D721Med (cell line): ENCODE measurements around the gene NKAIN4.

ENCODE experiments used
- DNase-seq: peaks from one replicate; pipeline ENCODE4 v3.0.0; 2011; ENCODE audit warnings: low spot score; ENCODE audit not compliant: insufficient read length
- FAIRE-seq: peaks from 2 replicates; lab custom pipeline; 2011; peaks lifted over from hg19 to GRCh38; lab: Jason Lieb, UNC
- CTCF ChIP-seq: IDR thresholded peaks from 2 replicates; pipeline ENCODE4 v1.5.1; 2012; ENCODE audit warnings: mild to moderate bottlenecking, control low read depth; ENCODE audit not compliant: insufficient read depth; ENCODE audit errors: missing control alignments

The NKAIN4 gene

GRCh38 chr20:63208346-63208909, 45.8 kb downstream of the NKAIN4 start:
- FAIRE-seq (no peak), DNase-seq (no peak)
- no peak for TF ChIP-seq CTCF

GRCh38 chr20:63206878-63207277, 47.4 kb downstream of the NKAIN4 start:
- FAIRE-seq = no peak

GRCh38 chr20:63205896-63206295, 48.4 kb downstream of the NKAIN4 start:
- no peak for FAIRE-seq
- DNase-seq = no peak
- no peak for TF ChIP-seq CTCF

More at GRCh38 chr20:63206878-63207277, 47.4 kb downstream of the NKAIN4 start:
- TF ChIP-seq CTCF = no peak
- DNase-seq = no peak

GRCh38 chr20:63204362-63204761, 49.9 kb downstream of the NKAIN4 start:
- FAIRE-seq (no peak), DNase-seq (no peak)
- no peak for TF ChIP-seq CTCF

- DNase-seq (no peak), FAIRE-seq (no peak)
- no peak for TF ChIP-seq CTCF
Observed at GRCh38 chr20:63202811-63203526, 51.3 kb downstream of the NKAIN4 start.

GRCh38 chr20:63202021-63202420, 52.2 kb downstream of the NKAIN4 start:
- no peak for DNase-seq
- no peak for FAIRE-seq

More at GRCh38 chr20:63202021-63202420, 52.2 kb downstream of the NKAIN4 start:
- no peak for TF ChIP-seq CTCF
